GM12878 (cell line): ENCODE results near the gene DENND1B. TPM values are rescaled to one million over a fixed set of nuclear protein-coding genes. Genes with fewer than 3 reads are reported as not detected.

Experiments
- ATAC-seq: fragments of 200-7000 bp; cut with Tn5 transposase; 3 replicates; pipeline ENCODE4 v1.9.1; 2020; ENCODE audit warnings: mild to moderate bottlenecking, moderate library complexity
- BruUV-seq: library from RNA; stranded (reverse); fragments of 400-500 nt; replicated peaks from 2 replicates; lab custom pipeline; 2021; lab: Mats Ljungman, UMichigan
- CTCF ChIA-PET: fragments of 300-600 bp; sonication (Branson Sonifier 250); formaldehyde crosslinking; extraction: SDS; loops from one replicate; lab custom pipeline; 2021; ENCODE audit warnings: inconsistent platforms; lab: Yijun Ruan, JAX
- POLR2A ChIA-PET: fragments of 350-600 bp; formaldehyde crosslinking; extraction: SDS; loops from one replicate; lab custom pipeline; 2021; ENCODE audit warnings: inconsistent platforms; lab: Charles Lee
- RAD21 ChIA-PET: fragments of 300-600 bp; sonication (Branson Sonifier 250); formaldehyde crosslinking; loops from one replicate; lab custom pipeline; 2023; ENCODE audit warnings: antibody characterized with exemption; ENCODE audit not compliant: unreplicated experiment; lab: Charles Lee
- SMC1A ChIA-PET: fragments of 300-600 bp; sonication (Branson Sonifier 250); formaldehyde crosslinking; loops from one replicate; lab custom pipeline; 2023; ENCODE audit not compliant: unreplicated experiment, uncharacterized antibody; lab: Charles Lee
- DNase-seq: peaks from one replicate; pipeline ENCODE4 v3.0.0-alpha.2; 2011; ENCODE audit warnings: low read depth, low spot score
- FAIRE-seq: peaks from 3 replicates; lab custom pipeline; 2011; peaks lifted over from hg19 to GRCh38; lab: Jason Lieb, UNC
- H2AFZ ChIP-seq: 2 replicates; pipeline ENCODE4 v1.6.0; 2011; ENCODE audit warnings: low read depth, low read length, control low read depth; ENCODE audit not compliant: control insufficient read depth
- H3K27ac ChIP-seq: 2 replicates; pipeline ENCODE4 v1.5.1; 2011; ENCODE audit warnings: control low read depth; ENCODE audit not compliant: control insufficient read depth, insufficient read depth
- H3K27me3 ChIP-seq, 2 experiments: replicated peaks in 1 of 2; 2 replicates each; pipeline versions ENCODE4 v1.6.0 to v1.6.1; 2011; ENCODE audit warnings: low read length in 1 of 2; ENCODE audit not compliant: control insufficient read depth in 2 of 2, insufficient read depth in 2 of 2
- H3K36me3 ChIP-seq, 2 experiments: 2 replicates each; pipeline ENCODE4 v1.5.1; 2011; ENCODE audit warnings: low read length in 1 of 2; ENCODE audit not compliant: control insufficient read depth in 2 of 2, insufficient read depth in 2 of 2
- H3K4me1 ChIP-seq: 2 replicates; pipeline ENCODE4 v1.6.1; 2011; ENCODE audit warnings: mild to moderate bottlenecking, low read length, moderate library complexity, mixed read lengths; ENCODE audit not compliant: control insufficient read depth, insufficient read depth
- H3K4me2 ChIP-seq: 2 replicates; pipeline ENCODE4 v1.6.0; 2011; ENCODE audit warnings: control low read depth; ENCODE audit not compliant: control insufficient read depth, insufficient read depth
- H3K4me3 ChIP-seq: fragments of 200-600 bp; sonication (generic); 2 replicates; pipeline ENCODE4 v1.5.1; 2016
- H3K79me2 ChIP-seq: 2 replicates; pipeline ENCODE4 v1.6.0; 2011; ENCODE audit warnings: low read length; ENCODE audit not compliant: control insufficient read depth, insufficient read depth
- H3K9ac ChIP-seq: 2 replicates; pipeline ENCODE4 v1.8.0; 2011; ENCODE audit warnings: low read length, control low read depth, mixed read lengths; ENCODE audit not compliant: control insufficient read depth, insufficient read depth
- H3K9me3 ChIP-seq: replicated peaks from 3 replicates; pipeline ENCODE4 v1.5.1; 2011; ENCODE audit warnings: mild to moderate bottlenecking, low read length; ENCODE audit not compliant: control insufficient read depth, insufficient read depth
- H4K20me1 ChIP-seq: 2 replicates; pipeline ENCODE4 v1.6.0; 2011; ENCODE audit not compliant: control insufficient read depth, insufficient read depth
- CEBPZ ChIP-seq: fragments of 150-350 bp; IDR thresholded peaks from 2 replicates; pipeline ENCODE4 v1.6.1; 2016; ENCODE audit warnings: low read depth, low read length
- CREB1 ChIP-seq: IDR thresholded peaks from 2 replicates; pipeline ENCODE4 v1.6.1; 2012; ENCODE audit warnings: low read depth, mild to moderate bottlenecking, inconsistent platforms
- HDAC6 ChIP-seq: fragments of 200-600 bp; sonication (generic); IDR thresholded peaks from one replicate; pipeline ENCODE4 v1.8.0; 2017; ENCODE audit warnings: antibody characterized with exemption; ENCODE audit not compliant: unreplicated experiment
- KAT2A ChIP-seq: conservative IDR thresholded peaks from 2 replicates; pipeline ENCODE4 v1.6.1; 2011; ENCODE audit warnings: low read depth, low read length; ENCODE audit not compliant: control insufficient read depth
- KLF5 ChIP-seq: fragments of 450-650 bp; IDR thresholded peaks from 2 replicates; pipeline ENCODE4 v1.6.1; 2014; ENCODE audit warnings: mild to moderate bottlenecking; ENCODE audit not compliant: partially characterized antibody
- RELA ChIP-seq: fragments of 450-650 bp; IDR thresholded peaks from 2 replicates; pipeline ENCODE4 v1.8.0; 2014; ENCODE audit warnings: borderline replicate concordance; ENCODE audit not compliant: partially characterized antibody
- ZNF207 ChIP-seq: fragments of 450-650 bp; IDR thresholded peaks from 2 replicates; pipeline ENCODE4 v1.6.1; 2014; ENCODE audit warnings: antibody characterized with exemption, mild to moderate bottlenecking, borderline replicate concordance
- ZNF384 ChIP-seq: IDR thresholded peaks from 2 replicates; pipeline ENCODE4 v1.6.1; 2012; ENCODE audit warnings: low read depth, mild to moderate bottlenecking, low read length, improper control_type of control experiment, borderline replicate concordance
- ZZZ3 ChIP-seq: IDR thresholded peaks from 2 replicates; pipeline ENCODE4 v1.6.1; 2011; ENCODE audit warnings: low read depth; ENCODE audit not compliant: control insufficient read depth, insufficient read length
- WGBS: methylation state at CpG from one replicate; pipeline ENCODE4 v1.1.6; 2016; ENCODE audit warnings: low lambda C conversion rate; ENCODE audit not compliant: insufficient replicate concordance, insufficient coverage; ENCODE audit errors: missing lambda C conversion rate; 5-methylcytosine and 5-hydroxymethylcytosine counted together
- in situ Hi-C: fragments of 300-500 bp; cut with MboI; formaldehyde crosslinking; loops from 9 replicates; pipeline ENCODE4 v1.14.3; 2018; ENCODE audit warnings: mixed read lengths
- intact Hi-C: fragments of 100-400 bp; cut with micrococcal nuclease; formaldehyde crosslinking; loops from one replicate; pipeline ENCODE4 v1.14.2; 2022; ENCODE audit not compliant: unreplicated experiment
- polyA plus RNA-seq, 11 experiments: library from polyadenylated mRNA; depleted of rRNA in 4 of 11; unstranded in 6 of 11; stranded (reverse) in 5 of 11; fragments of >200 nt; fragmentation: Nextera tagmentation in 4 of 11; fragmentation: Illumina TruSeq in 1 of 11; extraction: Ambion mirVana in 4 of 11; extraction: Trizol in 1 of 11; gene quantifications; 1 replicate in 1 of 11; 2 replicates in 10 of 11; pipeline versions ENCODE4 v1.2.1 to v1.2.3, GENCODE V29; 2011 to 2016; ENCODE audit warnings: inconsistent platforms in 2 of 11, missing spikeins in 2 of 11, low read depth in 1 of 11
- total RNA-seq, 4 experiments: library from RNA; depleted of rRNA in 3 of 4; stranded (reverse); fragments of >200 nt in 3 of 4; fragmentation: Illumina TruSeq in 1 of 4; extraction: Trizol in 1 of 4; gene quantifications; 2 replicates each; pipeline versions ENCODE4 v1.2.1 to v1.2.3, GENCODE V29; 2013 to 2021
- TF ChIP-seq, protein P1 (sequence below): IDR thresholded peaks from 2 replicates; pipeline ENCODE4 v1.6.1; 2012; ENCODE audit warnings: mild to moderate bottlenecking, low read depth, low read length

The DENND1B gene
- total and polyA plus RNA-seq, 10 of the 15 experiments (the other 5 are each of a cell fraction or from before 2014, with no cell fraction given), result 1.7 to 10.7 (median 8.0) TPM

GRCh38 chr1:197590687-197591086, 184.6 kb downstream of the DENND1B start:
- no peak for DNase-seq
- ChIA-PET RAD21 (no interaction called here), CTCF (no interaction called here), POLR2A (no interaction called here), SMC1A (interaction anchor here (1.7 kb wide), 1 partner anchor 14 kb away, joined by 3 read pairs; no protein-coding TSS in a partner anchor)
- Histone ChIP-seq H3K36me3 (no peaks in the 10 kb centered on the region), H3K9me3 (no peaks in the 10 kb centered on the region), H3K27me3 (no peaks in the 10 kb centered on the region), H3K4me3 (no peak overlapping the region), H3K4me1 (no peaks in the 10 kb centered on the region), H4K20me1 (no peaks in the 10 kb centered on the region), H2AFZ (no peak overlapping the region), H3K4me2 (no peak overlapping the region), H3K79me2 (no peaks in the 10 kb centered on the region), H3K9ac (no peak overlapping the region), H3K27ac (no peak overlapping the region)
- TF ChIP-seq CEBPZ, result no peak
- no peak for TF ChIP-seq ZZZ3
- TF ChIP-seq ZNF207, result no peak
- FAIRE-seq, result no peak
- no TSS peak for BruUV-seq
- WGBS, result 43% methylated on average over 2 of the region's 2 CpGs
- no peak for ATAC-seq
- in situ Hi-C loops (no loop called here), intact Hi-C loops (no loop called here)

DNA sequence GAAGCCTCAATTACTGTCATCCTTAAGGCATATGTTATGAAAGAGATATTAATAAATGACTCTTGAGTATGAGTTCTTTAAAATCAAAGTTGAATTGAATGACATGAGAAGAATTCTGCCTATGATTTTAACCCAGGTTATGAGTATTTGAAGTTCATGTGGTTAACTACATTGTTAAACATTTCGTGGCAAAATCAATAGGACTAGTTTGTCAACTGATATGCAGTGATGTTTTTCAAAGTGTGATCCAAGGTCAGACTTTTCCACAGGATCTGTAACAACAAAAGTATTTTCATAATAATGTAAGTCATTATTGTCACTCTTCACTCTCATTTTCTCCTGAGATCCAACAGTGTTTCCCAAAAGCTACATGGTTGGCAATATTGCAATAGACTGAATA, 189.5 kb downstream of the DENND1B start:
- Histone ChIP-seq H3K9me3 (no peaks in the 10 kb centered on the region), H3K27me3 (no peaks in the 10 kb centered on the region)
- CTCF ChIA-PET, result no interaction called here
- TF ChIP-seq, protein P1, sequence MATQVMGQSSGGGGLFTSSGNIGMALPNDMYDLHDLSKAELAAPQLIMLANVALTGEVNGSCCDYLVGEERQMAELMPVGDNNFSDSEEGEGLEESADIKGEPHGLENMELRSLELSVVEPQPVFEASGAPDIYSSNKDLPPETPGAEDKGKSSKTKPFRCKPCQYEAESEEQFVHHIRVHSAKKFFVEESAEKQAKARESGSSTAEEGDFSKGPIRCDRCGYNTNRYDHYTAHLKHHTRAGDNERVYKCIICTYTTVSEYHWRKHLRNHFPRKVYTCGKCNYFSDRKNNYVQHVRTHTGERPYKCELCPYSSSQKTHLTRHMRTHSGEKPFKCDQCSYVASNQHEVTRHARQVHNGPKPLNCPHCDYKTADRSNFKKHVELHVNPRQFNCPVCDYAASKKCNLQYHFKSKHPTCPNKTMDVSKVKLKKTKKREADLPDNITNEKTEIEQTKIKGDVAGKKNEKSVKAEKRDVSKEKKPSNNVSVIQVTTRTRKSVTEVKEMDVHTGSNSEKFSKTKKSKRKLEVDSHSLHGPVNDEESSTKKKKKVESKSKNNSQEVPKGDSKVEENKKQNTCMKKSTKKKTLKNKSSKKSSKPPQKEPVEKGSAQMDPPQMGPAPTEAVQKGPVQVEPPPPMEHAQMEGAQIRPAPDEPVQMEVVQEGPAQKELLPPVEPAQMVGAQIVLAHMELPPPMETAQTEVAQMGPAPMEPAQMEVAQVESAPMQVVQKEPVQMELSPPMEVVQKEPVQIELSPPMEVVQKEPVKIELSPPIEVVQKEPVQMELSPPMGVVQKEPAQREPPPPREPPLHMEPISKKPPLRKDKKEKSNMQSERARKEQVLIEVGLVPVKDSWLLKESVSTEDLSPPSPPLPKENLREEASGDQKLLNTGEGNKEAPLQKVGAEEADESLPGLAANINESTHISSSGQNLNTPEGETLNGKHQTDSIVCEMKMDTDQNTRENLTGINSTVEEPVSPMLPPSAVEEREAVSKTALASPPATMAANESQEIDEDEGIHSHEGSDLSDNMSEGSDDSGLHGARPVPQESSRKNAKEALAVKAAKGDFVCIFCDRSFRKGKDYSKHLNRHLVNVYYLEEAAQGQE, result no peak
- TF ChIP-seq ZNF384 (no peak), KAT2A (no peak), KLF5 (no peak), HDAC6 (no peak), RELA (no peak), CREB1 (no peak)

More for the DNA sequence above, 189.5 kb downstream of the DENND1B start:
- ChIA-PET POLR2A (no interaction called here), SMC1A (no interaction called here), RAD21 (no interaction called here)
- no TSS peak for BruUV-seq
- H3K79me2 ChIP-seq, result no peaks in the 10 kb centered on the region
- in situ Hi-C loops (no loop called here), intact Hi-C loops (no loop called here)
- no peak overlapping the region for H2AFZ ChIP-seq
- 0% methylated on average over 1 of the region's 1 CpG for WGBS
- H4K20me1 ChIP-seq, result no peaks in the 10 kb centered on the region
- no peak overlapping the region for H3K27ac ChIP-seq
- FAIRE-seq, result no peak
- ATAC-seq, result no peak
- no peaks in the 10 kb centered on the region for H3K36me3 ChIP-seq
- no peaks in the 10 kb centered on the region for H3K4me1 ChIP-seq
- DNase-seq, result no peak
- H3K4me3 ChIP-seq, result no peak overlapping the region
- no peak overlapping the region for H3K9ac ChIP-seq
- H3K4me2 ChIP-seq, result no peak overlapping the region
